Suppressor macrophage treated with lipopolysaccharide for 4 hours (primary cell): ENCODE results near the gene IFNAR2.
"Not testable (repeated sequence)": the region's sequence is repeated elsewhere in the genome, so short reads cannot be mapped to it uniquely, and the experiment has no call there.

Source experiments
- DNase-seq: peaks from one replicate; pipeline ENCODE4 v3.0.0-alpha.2; 2020

IFNAR2 gene

DNA sequence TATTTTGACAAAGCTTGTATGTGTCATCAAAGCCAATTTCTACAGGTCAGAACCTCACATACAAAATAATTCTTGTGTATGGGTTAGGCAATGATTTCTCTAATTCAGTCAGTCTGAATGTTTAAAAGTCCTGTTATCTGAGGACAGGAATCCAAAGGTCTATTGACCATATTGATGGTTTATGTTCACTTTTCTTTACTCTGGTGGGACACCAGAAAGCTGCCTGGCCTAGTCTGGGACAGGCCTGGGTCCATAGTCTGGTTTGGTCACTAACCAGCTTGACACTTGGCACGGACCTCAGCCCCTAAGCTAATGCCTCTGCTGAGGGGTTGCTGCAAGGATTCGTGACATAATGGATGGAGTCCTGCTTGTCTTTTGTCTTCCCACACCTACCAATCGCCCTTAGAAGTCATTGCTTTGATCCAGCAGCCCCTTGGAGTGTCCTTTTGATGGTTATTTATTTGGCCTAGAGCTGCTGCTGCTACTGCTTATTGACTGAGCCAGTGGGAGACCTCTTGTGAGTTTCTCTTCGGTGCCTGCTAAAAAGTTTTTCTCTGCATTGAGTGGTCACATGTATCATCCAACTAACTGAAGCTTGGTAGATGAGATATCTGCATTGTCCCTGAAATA lies 15.7 kb downstream of the IFNAR2 start:
- no peak for DNase-seq

DNA sequence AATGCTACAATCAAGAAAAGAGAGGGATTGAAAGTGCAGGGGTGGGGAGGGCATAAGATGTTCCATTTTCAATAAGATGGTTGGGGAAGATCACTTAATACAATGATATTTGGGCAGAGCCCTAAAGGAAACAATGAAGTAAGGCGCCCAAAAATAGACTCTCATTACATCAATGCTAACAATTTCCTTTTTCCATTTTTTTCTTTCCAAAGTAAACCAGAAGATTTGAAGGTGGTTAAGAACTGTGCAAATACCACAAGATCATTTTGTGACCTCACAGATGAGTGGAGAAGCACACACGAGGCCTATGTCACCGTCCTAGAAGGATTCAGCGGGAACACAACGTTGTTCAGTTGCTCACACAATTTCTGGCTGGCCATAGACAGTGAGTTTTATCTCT lies 16.8 kb downstream of the IFNAR2 start:
- DNase-seq, result no peak

DNA sequence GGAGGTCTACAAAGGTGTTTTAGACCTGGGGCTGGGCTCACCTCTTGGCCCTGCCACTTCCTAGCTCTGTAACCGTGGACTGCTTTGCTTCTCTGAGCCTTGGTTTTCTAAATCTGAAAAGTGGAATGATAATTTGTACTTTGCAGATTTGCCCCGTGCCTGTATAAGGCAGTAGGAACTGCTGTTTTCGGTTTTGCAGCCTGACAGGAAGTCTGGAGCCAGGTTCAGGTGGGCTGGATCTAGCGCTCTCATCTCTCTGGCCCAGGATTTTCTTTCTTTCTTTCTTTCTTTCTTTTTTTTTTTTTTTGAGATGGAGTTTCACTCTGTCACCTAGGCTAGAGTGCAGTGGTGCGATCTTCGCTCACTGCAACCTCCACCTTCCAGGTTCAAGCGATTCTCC lies 17.2 kb downstream of the IFNAR2 start:
- DNase-seq, result no peak

DNA sequence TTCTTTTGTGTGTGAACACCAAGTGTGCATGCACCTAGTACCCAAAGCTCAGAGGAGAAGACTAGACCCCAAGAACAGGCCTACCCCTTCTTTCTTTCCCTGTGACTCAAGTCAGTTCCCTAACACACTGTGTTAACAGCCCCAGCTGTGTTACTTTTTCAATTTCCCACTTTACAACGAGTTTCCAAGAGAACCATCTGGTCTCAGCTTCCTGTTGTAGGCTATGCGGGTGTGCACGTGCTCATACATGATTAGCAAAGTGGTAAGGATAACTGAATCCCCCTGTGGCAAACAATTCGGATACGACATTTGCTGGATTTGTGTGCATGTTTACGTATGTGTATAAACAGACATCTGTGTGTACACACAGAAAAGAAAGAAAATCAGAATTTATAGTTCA lies 17.9 kb downstream of the IFNAR2 start:
- no peak for DNase-seq

DNA sequence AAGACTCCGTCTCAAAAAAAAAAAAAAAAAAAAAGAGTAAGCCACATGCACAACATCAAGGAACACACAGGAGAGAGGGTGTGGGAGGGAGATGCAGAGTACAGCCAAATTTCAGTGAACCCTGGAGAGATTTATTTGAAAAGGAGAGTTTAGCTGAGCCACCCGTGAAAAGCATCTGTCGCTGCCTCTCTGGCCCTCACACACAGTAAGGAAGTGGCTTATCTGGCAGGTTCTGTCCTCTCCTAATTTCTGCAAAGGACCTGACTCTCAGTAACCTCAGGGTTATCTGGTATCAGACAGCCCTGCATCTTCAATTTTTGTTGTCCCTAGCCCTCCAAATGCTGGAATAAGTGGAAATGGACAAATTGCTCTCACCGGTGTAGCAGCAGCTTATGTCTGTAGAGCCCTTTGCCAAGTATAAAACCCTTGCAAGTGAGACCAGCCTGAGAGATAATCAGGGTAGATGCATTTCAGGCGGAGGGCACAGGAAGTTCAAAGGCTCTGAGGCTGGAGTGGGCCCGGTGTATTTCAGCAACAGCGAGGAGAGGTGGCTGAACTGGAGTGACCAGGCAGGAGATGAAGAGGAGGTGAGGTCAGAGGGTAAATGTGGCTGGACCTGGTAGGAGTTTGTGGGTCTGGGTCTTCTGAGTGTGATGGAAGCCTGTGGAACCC lies 19.7 kb downstream of the IFNAR2 start:
- DNase-seq, result no peak

DNA sequence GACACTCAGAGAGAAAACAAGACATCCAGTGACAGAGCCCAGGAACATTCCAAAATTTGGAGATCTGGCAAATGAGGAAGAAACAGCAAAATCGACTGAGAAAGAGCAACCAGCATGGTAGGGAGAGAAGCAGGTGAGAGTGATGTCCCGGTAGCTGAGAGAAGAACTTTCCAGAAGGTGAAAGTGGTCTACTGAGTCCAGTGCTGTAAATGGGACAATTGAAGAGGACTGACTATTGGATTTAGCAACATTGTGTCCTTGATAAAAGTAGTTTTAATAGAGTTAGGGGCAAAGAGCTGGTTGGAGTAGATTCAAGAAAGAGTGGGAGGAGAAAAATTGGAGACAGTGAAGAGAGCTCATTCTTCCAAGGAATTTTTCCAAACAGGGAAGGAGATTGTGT lies 21.4 kb downstream of the IFNAR2 start:
- DNase-seq, result no peak

DNA sequence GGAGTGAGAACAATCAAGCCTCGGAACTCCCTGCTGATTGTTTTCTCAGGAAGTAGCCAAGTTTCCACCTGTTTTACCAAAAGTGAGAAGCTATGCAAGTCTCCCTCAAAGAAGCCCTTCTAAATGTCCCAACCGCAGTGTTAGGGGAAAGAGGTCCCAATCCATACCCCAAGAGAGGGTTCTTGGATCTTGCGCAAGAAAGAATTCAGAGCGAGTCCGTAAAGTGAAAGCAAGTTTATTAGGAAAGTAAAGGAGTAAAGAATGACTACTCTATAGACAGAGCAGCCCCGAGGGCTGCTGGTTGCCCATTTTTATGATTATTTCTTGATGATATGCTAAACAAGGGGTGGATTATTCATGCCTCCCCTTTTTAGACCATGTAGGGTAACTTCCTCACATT lies 23.6 kb downstream of the IFNAR2 start:
- DNase-seq, result not testable (repeated sequence)

DNA sequence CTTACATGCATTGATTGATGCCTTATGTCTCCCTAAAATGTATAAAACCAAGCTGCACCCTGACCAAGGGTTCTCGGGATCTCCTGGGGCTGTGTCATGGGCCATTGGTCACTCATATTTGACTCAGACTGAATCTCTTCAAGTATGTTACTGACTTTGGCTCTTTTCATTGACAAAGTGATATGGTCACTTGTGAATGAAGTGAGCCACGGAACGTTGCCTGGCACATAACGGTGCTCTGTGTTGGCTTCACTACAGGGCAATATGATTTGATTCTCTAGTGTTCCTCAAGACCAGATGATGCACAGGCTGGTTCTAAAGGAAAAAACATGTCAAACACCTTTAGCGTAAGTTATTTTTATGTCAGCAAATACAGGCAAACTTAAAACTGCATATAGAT lies 25.0 kb downstream of the IFNAR2 start:
- no peak for DNase-seq

DNA sequence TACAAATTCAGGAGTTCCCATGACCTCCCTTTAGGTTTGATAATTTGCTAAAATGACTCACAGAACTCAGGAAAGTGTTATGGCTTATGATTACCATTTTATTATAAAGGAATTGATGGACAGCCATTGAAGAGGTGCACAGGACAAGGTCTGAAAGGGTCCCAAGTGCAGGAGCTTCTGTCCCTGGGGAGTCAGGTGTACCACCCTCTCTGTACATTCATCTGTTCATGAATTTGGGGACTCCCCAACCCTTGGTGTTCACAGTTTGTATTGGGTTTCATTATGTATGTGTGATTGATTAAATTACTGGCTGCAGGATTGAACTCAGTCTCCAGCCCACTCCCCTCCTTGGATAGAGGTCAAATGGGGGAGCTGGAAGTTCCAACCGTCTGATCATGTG lies 25.7 kb downstream of the IFNAR2 start:
- no peak for DNase-seq

DNA sequence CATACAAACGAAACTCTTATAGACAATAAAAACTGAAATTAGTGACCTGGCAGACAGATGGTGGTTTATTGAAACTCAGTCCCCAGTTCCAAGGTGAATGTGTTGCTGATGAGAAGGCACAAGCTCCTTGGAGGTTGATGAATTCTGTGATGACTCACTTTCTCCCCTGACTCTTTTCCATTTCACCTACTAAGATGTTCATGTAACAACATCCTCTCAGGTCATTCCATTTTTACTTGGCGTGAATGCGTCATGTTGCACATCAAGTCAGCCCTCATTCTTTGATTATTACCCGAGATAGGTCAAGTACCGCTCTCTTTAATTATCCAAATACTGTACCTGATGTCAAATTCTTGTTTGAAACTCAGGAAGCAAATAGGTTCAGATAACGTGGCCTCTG lies 26.3 kb downstream of the IFNAR2 start:
- no peak for DNase-seq

DNA sequence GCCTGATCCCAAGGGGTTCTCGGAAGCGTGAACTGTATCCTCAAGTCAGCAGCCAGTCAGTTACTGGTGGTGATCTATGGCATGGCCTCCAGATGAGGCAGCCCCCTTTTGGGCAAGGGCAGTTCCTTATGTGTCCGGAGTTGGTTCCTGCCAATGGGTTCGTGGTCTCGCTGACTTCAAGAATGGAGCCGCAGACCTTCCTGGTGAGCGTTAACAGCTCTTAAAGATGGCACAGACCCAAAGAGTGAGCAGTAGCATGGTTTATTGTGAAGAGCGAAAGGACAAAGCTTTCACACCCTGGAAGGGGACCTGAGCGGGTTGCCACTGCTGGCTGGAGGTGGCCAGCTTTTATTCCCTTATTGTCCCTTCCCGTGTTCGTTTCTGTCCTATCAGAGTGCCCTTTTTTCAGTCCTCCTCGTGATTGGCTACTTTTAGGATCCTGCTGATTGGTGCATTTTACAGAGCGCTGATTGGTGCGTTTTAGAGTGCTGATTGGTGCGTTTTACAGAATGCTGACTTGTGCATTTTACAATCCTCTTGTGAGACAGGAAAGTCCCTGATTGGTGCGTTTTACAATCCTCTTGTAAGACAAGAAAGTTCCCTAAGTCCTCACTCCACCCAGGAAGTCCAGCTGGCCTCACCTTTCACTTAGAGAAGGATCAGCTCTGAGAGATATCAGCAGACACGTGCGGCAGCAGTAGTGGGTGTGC lies 27.5 kb downstream of the IFNAR2 start:
- DNase-seq, result no peak

DNA sequence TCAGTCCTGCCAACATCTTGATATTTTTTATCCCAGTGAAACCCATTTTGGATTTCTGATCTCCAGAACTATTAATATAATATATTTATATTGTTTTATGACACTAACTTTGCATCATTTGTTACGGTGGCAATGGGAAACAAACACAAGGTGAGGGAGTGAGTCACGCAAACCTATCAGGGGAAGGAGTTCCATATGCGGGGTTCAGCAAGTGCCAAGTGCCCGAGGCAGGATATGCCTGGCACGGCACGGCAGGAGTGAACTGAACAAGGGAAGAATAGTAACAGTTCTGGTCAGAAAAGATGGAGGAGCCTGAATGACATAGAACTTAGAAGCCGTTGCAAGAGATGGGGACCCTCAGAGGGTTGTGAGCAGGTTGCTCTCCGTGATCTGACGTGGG lies 28.7 kb downstream of the IFNAR2 start:
- DNase-seq, result no peak

DNA sequence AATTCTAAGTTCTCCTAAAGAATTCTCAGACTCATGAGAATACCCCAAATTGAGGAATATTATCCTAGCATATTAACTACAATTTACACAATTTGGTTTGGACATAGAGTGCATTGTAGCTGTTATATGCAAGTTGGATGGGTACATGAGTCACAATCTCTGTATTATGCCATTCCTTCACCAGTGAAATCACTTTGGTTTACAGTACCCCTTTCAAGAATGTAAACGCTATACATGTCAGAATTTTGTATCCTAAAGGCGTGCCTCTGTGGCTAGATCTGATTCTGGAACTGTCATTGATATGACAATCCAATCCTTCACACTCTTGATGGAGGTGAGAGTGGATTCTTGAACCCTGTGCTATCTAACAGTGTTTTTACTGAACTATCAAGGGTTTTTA lies 29.7 kb downstream of the IFNAR2 start:
- peak; percentile 46 for DNase-seq

DNA sequence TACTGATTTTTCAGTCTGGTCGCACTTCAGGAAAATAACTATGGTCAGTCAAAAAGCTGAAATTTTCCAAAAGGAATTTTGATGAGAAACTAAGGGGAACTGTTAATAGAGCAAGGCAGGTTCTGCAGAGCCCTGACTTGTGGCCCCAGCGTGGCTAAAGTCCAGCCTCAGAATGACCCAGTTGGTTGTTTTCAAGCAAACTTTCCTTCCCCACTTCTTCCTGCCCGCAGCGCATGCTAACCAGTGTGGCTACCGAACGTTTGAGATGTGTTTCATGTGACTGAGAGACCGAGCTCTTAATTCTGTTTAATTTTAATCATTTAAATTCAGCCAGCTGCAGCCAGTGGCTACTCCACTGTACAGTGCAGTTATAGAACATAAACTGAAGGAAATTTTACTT lies 30.3 kb downstream of the IFNAR2 start:
- DNase-seq, result peak; percentile 45

DNA sequence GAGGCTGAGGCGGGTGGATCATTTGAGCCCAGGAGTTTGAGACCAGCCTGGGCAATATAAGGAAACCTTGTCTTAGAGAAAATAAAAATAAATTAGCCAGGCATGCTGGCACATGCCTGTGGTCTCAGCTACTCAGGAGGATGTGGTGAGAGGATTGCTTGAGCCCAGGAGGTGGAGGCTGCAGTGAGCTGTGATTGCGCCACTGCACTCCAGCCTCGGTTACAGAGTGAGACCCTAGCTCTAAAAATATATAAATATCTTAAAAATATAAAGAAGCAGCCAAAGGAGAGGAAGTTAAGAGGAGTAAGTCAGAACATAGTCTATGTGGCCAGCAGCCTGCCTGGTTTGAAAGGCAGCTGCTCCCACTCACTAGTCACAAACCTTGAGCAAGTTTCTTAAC lies 31.9 kb downstream of the IFNAR2 start:
- peak; percentile 32 for DNase-seq

DNA sequence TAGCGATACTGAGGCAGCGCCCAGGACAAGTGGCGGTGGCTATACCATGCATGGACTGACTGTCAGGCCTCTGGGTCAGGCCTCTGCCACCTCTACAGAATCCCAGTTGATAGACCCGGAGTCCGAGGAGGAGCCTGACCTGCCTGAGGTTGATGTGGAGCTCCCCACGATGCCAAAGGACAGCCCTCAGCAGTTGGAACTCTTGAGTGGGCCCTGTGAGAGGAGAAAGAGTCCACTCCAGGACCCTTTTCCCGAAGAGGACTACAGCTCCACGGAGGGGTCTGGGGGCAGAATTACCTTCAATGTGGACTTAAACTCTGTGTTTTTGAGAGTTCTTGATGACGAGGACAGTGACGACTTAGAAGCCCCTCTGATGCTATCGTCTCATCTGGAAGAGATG lies 33.2 kb downstream of the IFNAR2 start:
- DNase-seq, result no peak

DNA sequence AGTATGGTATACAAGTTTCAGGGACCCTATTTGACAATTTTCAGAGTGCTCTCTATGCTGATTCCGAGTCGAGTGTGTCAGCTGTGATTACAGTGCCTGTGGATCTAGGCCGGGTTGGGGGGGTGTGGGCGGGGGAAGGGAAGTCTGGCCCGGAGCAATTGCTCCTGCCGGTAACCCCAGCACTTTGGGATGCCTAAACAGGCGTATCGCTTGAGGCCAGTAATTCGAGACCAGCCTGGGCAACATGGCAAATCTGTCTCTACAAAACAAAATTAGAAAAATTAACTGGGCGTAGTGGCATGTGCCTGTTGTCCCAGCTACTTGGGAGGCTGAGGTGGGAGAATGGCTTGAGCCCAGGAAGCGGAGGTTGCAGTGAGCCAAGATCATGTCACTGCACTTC lies 34.8 kb downstream of the IFNAR2 start:
- no peak for DNase-seq

DNA sequence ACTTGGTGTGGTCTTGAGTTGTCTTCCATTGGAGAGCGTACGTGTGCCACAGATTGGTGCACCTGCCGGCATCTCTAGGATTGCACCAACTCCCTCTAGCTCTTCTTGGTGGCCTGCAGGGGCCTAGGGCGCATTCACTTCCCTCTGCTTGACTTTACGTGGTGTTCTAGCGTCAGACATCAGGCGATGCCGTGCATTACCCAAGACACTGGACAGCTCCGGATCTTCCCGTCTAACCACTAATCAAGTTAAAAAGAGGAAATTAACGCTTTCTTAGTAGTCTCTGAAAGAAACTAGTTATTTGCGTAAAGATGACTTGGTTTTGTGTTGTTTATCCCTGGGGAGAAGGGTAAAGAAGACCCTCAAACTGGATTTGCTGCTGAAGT lies 35.9 kb downstream of the IFNAR2 start:
- DNase-seq, result peak; percentile 97

DNA sequence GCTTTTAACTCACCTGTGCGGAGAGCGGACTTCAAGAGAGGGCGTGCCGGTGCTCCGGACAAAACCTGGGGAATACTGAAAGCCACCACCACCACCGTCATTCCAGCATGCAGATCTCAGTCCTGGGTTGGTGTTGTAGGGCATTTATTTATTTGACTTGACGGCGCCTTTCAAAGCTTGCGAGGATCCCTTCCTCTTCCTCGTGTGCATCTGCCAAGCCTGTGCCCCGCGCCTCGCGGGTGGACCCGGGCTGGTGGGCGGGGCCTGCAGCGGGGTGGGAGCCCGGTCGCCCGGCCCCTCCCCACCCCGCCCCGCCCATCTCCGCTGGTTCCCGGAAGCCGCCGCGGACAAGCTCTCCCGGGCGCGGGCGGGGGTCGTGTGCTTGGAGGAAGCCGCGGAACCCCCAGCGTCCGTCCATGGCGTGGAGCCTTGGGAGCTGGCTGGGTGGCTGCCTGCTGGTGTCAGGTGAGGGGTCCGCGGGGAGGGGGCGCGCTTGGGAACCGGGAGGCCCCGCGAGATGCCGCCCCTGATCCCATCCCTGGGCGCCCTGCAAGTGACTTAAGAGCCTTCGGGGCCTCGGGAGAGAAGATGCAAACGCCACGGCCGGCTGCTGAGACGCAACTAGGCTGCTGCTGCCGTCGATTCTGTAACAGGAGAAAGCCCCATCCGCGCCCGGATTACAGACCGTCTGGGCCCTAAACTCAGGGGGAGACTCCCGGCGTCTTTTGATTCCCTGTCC lies 36.5 kb downstream of the IFNAR2 start, which contains the start of gene IL10RB:
TSS of gene IL10RB (plus strand) at position 318 of the 739 bp plus-strand sequence. CDS start at position 417, 99 bp downstream.
- DNase-seq, result peak; percentile 92

DNA sequence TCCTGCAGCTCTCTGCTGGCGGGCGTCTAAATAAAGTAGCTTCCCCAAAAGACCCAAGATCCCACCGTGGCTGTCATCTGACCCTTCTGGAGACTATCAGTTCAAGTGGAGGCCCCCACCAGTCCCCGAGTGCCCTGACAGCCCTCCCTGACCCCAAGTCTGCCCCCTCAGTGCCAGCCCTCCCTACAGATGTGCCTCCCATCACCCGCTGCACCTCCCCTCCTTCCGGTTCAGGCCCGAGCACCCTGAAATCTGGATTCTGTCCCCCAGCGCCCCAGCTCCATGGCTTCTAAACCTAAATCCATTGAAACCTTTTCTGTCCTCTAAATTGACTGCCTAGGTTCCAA lies 37.0 kb downstream of the IFNAR2 start:
- no peak for DNase-seq

DNA sequence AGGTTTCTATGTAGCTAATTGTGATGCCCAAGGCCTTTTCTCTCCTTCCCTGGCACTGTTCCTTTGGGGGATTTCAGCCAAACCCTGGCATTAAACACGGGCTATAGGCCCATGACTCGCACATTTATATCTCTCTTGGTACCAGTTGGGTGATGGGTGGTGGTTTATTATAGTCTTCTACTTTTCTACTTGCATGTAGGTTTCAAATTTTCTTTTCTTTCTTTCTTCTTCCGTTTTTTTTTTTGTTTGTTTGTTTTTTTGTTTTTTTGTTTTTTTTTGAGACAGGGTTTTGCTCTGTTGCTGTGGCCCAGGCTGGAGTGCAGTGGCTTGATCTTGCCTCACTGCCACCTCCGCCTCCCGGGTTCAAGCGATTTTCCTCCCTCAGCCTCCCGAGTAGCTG lies 37.5 kb downstream of the IFNAR2 start:
- no peak for DNase-seq

DNA sequence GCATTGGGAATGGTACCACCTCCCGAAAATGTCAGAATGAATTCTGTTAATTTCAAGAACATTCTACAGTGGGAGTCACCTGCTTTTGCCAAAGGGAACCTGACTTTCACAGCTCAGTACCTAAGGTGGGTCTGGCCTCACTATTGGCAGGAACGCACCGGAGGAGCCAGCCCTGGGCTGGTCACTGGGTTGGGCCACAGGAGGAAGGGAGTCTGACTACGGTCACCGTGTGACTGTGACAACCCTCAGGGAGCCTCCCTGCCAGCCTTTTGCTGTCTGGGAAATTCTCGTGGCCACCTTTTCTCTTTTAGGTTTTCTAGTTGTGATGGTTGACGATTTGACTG lies 38.6 kb downstream of the IFNAR2 start:
- peak; percentile 56 for DNase-seq

DNA sequence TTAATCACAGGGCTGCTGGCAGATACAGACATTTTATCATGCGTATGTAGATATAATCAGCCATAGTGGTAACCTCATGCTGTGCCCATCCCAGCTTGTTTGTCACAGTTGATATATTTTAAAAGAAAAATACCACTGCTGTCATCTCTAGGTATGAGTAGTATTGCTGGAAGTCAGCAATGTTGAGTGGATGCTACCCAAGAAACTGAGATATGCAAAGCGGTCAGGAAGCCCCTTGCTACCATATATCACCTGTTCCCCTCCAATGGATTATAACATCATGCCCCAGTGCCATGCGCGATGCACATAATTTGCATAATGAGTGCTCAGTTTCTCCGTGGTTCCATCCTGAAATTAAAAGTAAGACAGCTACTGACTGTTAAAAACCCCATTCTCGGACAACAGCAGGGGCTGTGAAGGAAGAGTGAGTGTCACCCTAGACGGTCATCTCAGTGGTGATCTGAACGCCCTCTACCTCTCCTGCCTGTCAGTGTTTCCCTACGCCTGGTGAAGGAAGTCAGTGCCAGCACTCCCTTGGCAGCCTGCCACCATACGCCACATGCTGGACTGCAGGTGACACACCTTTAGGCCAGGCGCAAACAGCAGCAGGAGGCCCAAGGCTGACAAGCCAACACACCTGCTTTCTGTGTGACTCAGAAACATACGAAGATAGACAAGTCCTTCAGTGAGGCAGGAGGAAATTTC lies 39.2 kb downstream of the IFNAR2 start:
- no peak for DNase-seq
